ENCODE data around the gene IL20RA. TPM values are rescaled to one million over a fixed set of nuclear protein-coding genes. Genes with fewer than 3 reads are reported as not detected.

The IL20RA gene
- total and polyA plus RNA-seq, 2 of the 8 experiments (the other 6 are each of a cell fraction or from before 2014, with no cell fraction given): 1.3 to 1.7 TPM

- H4K91ac ChIP-seq (replicated peaks; ENCODE audit: insufficient read length, low read length): no peak overlapping the region
- H3K79me1 ChIP-seq (ENCODE audit: low read depth, low read length): no peaks in the 10 kb centered on the region
- H3K4me3 ChIP-seq (ENCODE audit: extremely low read depth in 1 of 4, insufficient read depth in 2 of 4, low read depth in 3 of 4, low read length in 4 of 4): no peak overlapping the region
- no peak for DNase-seq (ENCODE audit: low read depth in 1 of 2, low spot score in 2 of 2)
- H3K18ac ChIP-seq (ENCODE audit: extremely low read depth, low read length): no peak overlapping the region
- H3K36me3 ChIP-seq (ENCODE audit: control insufficient read depth in 2 of 4, insufficient read depth in 4 of 4, low read length in 3 of 4): no peaks in the 10 kb centered on the region
- H3K4ac ChIP-seq (replicated peaks; ENCODE audit: insufficient read length, low read depth, low read length): no peak overlapping the region
- H2BK15ac ChIP-seq (ENCODE audit: low read length): no peak overlapping the region
- no peak overlapping the region for H4K8ac ChIP-seq (ENCODE audit: extremely low read depth, insufficient read depth, low read length)
- H3K27me3 ChIP-seq (replicated peaks in 1 of 4; ENCODE audit: control insufficient read depth in 3 of 4, extremely low read depth in 1 of 4, insufficient read depth in 3 of 4, low read length in 3 of 4): no peaks in the 10 kb centered on the region
- CTCF ChIA-PET (ENCODE audit: partially characterized antibody): interaction anchor here (0.8 to 5.1 kb wide), 6 partner anchors 10 to 317 kb away, joined by 3 to 41 read pairs (median 4); partner anchors contain the start of gene SLC35D3
- H3K23ac ChIP-seq (ENCODE audit: insufficient read length): no peak overlapping the region
- no peaks in the 10 kb centered on the region for H4K20me1 ChIP-seq (replicated peaks in 1 of 2; ENCODE audit: control insufficient read depth in 1 of 2, insufficient read depth in 2 of 2, low read length in 2 of 2)
- no peak overlapping the region for H2BK12ac ChIP-seq (ENCODE audit: low read depth, low read length)
- no peak overlapping the region for H3K27ac ChIP-seq (ENCODE audit: low read depth, low read length)
- POLR2A ChIA-PET (ENCODE audit: partially characterized antibody): interaction anchor here (1.7 kb wide), 1 partner anchor 128 kb away, joined by 4 read pairs; no protein-coding TSS in a partner anchor
- H3K4me1 ChIP-seq (replicated peaks in 1 of 4; ENCODE audit: control insufficient read depth in 3 of 4, insufficient read depth in 4 of 4, low read length in 3 of 4): peaks cover 0 to 24% (median 13%) of the 10 kb centered on the region in 4 experiments; a peak in 6 of 7 replicates
- H2BK5ac ChIP-seq (ENCODE audit: low read depth, low read length): no peak overlapping the region
- no peak overlapping the region for H2AFZ ChIP-seq (ENCODE audit: low read length)
- H3K14ac ChIP-seq (ENCODE audit: insufficient read length): no peak overlapping the region
- TF ChIP-seq ZNF274 (IDR thresholded peaks at IDR 0.05; ENCODE audit: borderline replicate concordance, extremely low read depth, low read length) (no peak), RNF2 (IDR thresholded peaks at IDR 0.05; ENCODE audit: borderline replicate concordance, low read depth, low read length, missing control alignments, poor library complexity, severe bottlenecking) (no peak), TCF12 (IDR thresholded peaks at IDR 0.05; ENCODE audit: low read depth, low read length) (no peak), ASH2L (IDR thresholded peaks at IDR 0.05; ENCODE audit: low read length) (no peak), RBBP5 (IDR thresholded peaks at IDR 0.05; ENCODE audit: borderline replicate concordance, low read depth, low read length) (no peak), USF2 (IDR thresholded peaks at IDR 0.05; ENCODE audit: low read length) (no peak), ATF3 (IDR thresholded peaks at IDR 0.05; ENCODE audit: insufficient read depth, low read depth, low read length) (no peak), EP300 (IDR thresholded peaks at IDR 0.05; ENCODE audit: borderline replicate concordance in 1 of 2, low read depth in 2 of 2, low read length in 2 of 2) (no peak), EZH2 (IDR thresholded peaks at IDR 0.05; ENCODE audit: low read depth, low read length, severe bottlenecking) (no peak)
- 0 out of 2 replicates have a peak overlapping the region, but pooled peaks have one; percentile 76 for H2BK20ac ChIP-seq (ENCODE audit: low read length)
- FAIRE-seq: no peak
- H3K79me2 ChIP-seq (ENCODE audit: control insufficient read depth in 1 of 2, insufficient read depth in 2 of 2, low read length in 2 of 2): no peaks in the 10 kb centered on the region
- no peak overlapping the region; the same call in 1 of the 2 replicates for H2AK5ac ChIP-seq (ENCODE audit: low read depth, low read length)
- no peaks in the 10 kb centered on the region for H3K23me2 ChIP-seq (ENCODE audit: low read depth, low read length)
- no peak overlapping the region for H3K4me2 ChIP-seq (ENCODE audit: insufficient read depth in 1 of 2, low read depth in 2 of 2, low read length in 2 of 2)
- no peak overlapping the region for H2BK120ac ChIP-seq (replicated peaks; ENCODE audit: low read depth, low read length)
- 94% methylated on average over 3 of the region's 3 CpGs; no CpG with 5 or more reads in 1 of the 2 experiments for WGBS, 2 experiments (ENCODE audit: extremely low coverage in 1 of 2, insufficient coverage in 1 of 2, insufficient read length in 1 of 2, insufficient replicate concordance in 2 of 2, low coverage in 1 of 2, low lambda C conversion rate in 2 of 2, missing lambda C conversion rate in 1 of 2)
- no peak overlapping the region for H4K5ac ChIP-seq (ENCODE audit: insufficient read length, low read depth, low read length)
- no peak overlapping the region for H3K9ac ChIP-seq (replicated peaks in 1 of 4; ENCODE audit: extremely low read depth in 1 of 4, low read depth in 3 of 4, low read length in 3 of 4)
- no peaks in the 10 kb centered on the region for H3K9me3 ChIP-seq (ENCODE audit: insufficient read depth in 2 of 2, low read depth in 1 of 2, low read length in 1 of 2)
- H3K56ac ChIP-seq (replicated peaks; ENCODE audit: insufficient read length, low read depth, low read length): no peak overlapping the region
Measured at GRCh38 chr6:136960781-136961180, 84.0 kb downstream of the IL20RA start.
